ENCODE results near the gene TMEM170B. TPM values are rescaled to one million over a fixed set of nuclear protein-coding genes. Genes with fewer than 3 reads are reported as not detected.

Gene TMEM170B
- polyA plus RNA-seq, 1 donor (not counting 4 experiments of a cell fraction or from before 2014, with no cell fraction given), result 0.08 TPM

GRCh38 chr6:11571073-11571472, 33.5 kb downstream of the TMEM170B start:
- dilution Hi-C loops (cut with MboI; ENCODE audit: extremely low pct_ligation_motif_present, low sequenced_read_pairs), result no loop called here
- no peak overlapping the region for H3K9ac ChIP-seq (ENCODE audit: control insufficient read depth, extremely low read depth, insufficient read depth, low read length)
- no peak overlapping the region for H3K4me3 ChIP-seq (ENCODE audit: control insufficient read depth in 2 of 3, extremely low read depth in 1 of 3, insufficient read depth in 2 of 3, low read depth in 1 of 3, low read length in 3 of 3)
- H3K36me3 ChIP-seq (ENCODE audit: control insufficient read depth in 2 of 2, extremely low read depth in 1 of 2, insufficient read depth in 2 of 2, low read length in 2 of 2), result no peaks in the 10 kb centered on the region
- no peaks in the 10 kb centered on the region for H3K27me3 ChIP-seq (ENCODE audit: control insufficient read depth, extremely low read depth, insufficient read depth, low read length)
- TF ChIP-seq EZH2 (IDR thresholded peaks at IDR 0.05; ENCODE audit: low read length) (no peak), CTCF (optimal IDR thresholded peaks at IDR 0.05 in 1 of 3, IDR thresholded peaks at IDR 0.05 in 1 of 3, conservative IDR thresholded peaks at IDR 0.05 in 1 of 3; ENCODE audit: extremely low read depth in 1 of 3, insufficient read depth in 2 of 3, low read length in 3 of 3) (no peak)
- H3K27ac ChIP-seq (ENCODE audit: control insufficient read depth, insufficient read depth, low read length), result no peak overlapping the region
- no peaks in the 10 kb centered on the region for H4K20me1 ChIP-seq (ENCODE audit: control insufficient read depth, extremely low read depth, insufficient read depth, low read length)
- H3K9me1 ChIP-seq (ENCODE audit: control insufficient read depth, extremely low read depth, insufficient read depth, low read length), result no peaks in the 10 kb centered on the region
- H2AFZ ChIP-seq (ENCODE audit: control insufficient read depth, low read length), result no peak overlapping the region
- FAIRE-seq (no peak), DNase-seq (ENCODE audit: low read depth, low spot score) (no peak)
- no peak overlapping the region for H3K4me2 ChIP-seq (ENCODE audit: control insufficient read depth, extremely low read depth, insufficient read depth, low read depth, low read length)
- H3K9me3 ChIP-seq (ENCODE audit: control insufficient read depth, low read depth, low read length), result no peaks in the 10 kb centered on the region
- H3K79me2 ChIP-seq (ENCODE audit: control insufficient read depth, insufficient read depth, low read length), result no peaks in the 10 kb centered on the region
- no peaks in the 10 kb centered on the region for H3K4me1 ChIP-seq (ENCODE audit: control insufficient read depth, extremely low read depth, insufficient read depth, low read length)

GRCh38 chr6:11575408-11576033, 38.0 kb downstream of the TMEM170B start:
- no peak overlapping the region for H3K27ac ChIP-seq (ENCODE audit: control insufficient read depth, insufficient read depth, low read length)
- H3K79me2 ChIP-seq (ENCODE audit: control insufficient read depth, insufficient read depth, low read length), result no peaks in the 10 kb centered on the region
- dilution Hi-C loops (cut with MboI; ENCODE audit: extremely low pct_ligation_motif_present, low sequenced_read_pairs), result no loop called here
- H3K4me2 ChIP-seq (ENCODE audit: control insufficient read depth, extremely low read depth, insufficient read depth, low read depth, low read length), result peak overlapping the region; percentile 39
- peaks cover under 1% of the 10 kb centered on the region for H3K4me1 ChIP-seq (ENCODE audit: control insufficient read depth, extremely low read depth, insufficient read depth, low read length)
- H3K9me3 ChIP-seq (ENCODE audit: control insufficient read depth, low read depth, low read length), result no peaks in the 10 kb centered on the region
- no peaks in the 10 kb centered on the region for H4K20me1 ChIP-seq (ENCODE audit: control insufficient read depth, extremely low read depth, insufficient read depth, low read length)
- H3K4me3 ChIP-seq (ENCODE audit: control insufficient read depth in 2 of 3, extremely low read depth in 1 of 3, insufficient read depth in 2 of 3, low read depth in 1 of 3, low read length in 3 of 3), result no peak overlapping the region
- TF ChIP-seq CTCF (optimal IDR thresholded peaks at IDR 0.05 in 1 of 3, IDR thresholded peaks at IDR 0.05 in 1 of 3, conservative IDR thresholded peaks at IDR 0.05 in 1 of 3; ENCODE audit: extremely low read depth in 1 of 3, insufficient read depth in 2 of 3, low read length in 3 of 3), result peak; percentile 92 to 99 (median 99)
- no peak for TF ChIP-seq EZH2 (IDR thresholded peaks at IDR 0.05; ENCODE audit: low read length)
- H3K9ac ChIP-seq (ENCODE audit: control insufficient read depth, extremely low read depth, insufficient read depth, low read length), result no peak overlapping the region
- H3K27me3 ChIP-seq (ENCODE audit: control insufficient read depth, extremely low read depth, insufficient read depth, low read length), result no peaks in the 10 kb centered on the region
- DNase-seq (ENCODE audit: low read depth, low spot score), result peak; percentile 63
- no peaks in the 10 kb centered on the region for H3K9me1 ChIP-seq (ENCODE audit: control insufficient read depth, extremely low read depth, insufficient read depth, low read length)
- FAIRE-seq, result peak; percentile 99
- no peaks in the 10 kb centered on the region for H3K36me3 ChIP-seq (ENCODE audit: control insufficient read depth in 2 of 2, extremely low read depth in 1 of 2, insufficient read depth in 2 of 2, low read length in 2 of 2)
- peak overlapping the region; percentile 65 for H2AFZ ChIP-seq (ENCODE audit: control insufficient read depth, low read length)
